Measurements from ENCODE around the gene ABLIM1. TPM values are rescaled to one million over a fixed set of nuclear protein-coding genes. Genes with fewer than 3 reads are reported as not detected.

The ABLIM1 gene
- total RNA-seq, 3 donors from 2014 or later (not counting 1 experiment from before 2014, with no cell fraction given): 71.9 to 118 (median 73.5) TPM

DNA sequence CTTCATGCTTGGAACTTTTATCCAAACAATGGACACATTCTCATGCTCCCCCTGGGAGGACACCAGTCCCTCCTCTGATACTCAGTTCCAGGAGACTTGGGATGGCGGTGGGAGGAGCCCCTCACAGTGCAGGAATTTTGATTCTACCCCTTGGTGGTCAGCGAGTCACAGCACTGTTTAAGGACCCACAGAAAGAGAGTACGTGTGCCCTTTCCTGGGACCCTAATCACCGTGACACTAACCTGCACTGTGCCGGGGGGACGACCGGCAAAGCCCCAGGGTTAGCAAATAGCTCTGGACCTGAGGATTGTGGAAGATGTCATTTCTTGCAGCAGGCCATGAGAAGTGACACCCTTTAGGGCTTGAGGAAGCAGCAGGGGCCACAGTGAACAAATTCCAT lies 264.2 kb downstream of the ABLIM1 start:
- intact Hi-C loops (cut with micrococcal nuclease): no loop called here
- no peak overlapping the region for H3K4me3 ChIP-seq (ENCODE audit: low read length)
- ATAC-seq (no peak), DNase-seq (no peak)
- H3K4me1 ChIP-seq (ENCODE audit: control insufficient read depth, insufficient read depth, low read length): peaks cover 6% of the 10 kb centered on the region
- Mint-ChIP-seq H3K27me3 (ENCODE audit: low read depth in 2 of 2) (peaks cover 10 to 13% of the 10 kb centered on the region in 2 donors), H3K9me3 (no peaks in the 10 kb centered on the region), H3K36me3 (no peaks in the 10 kb centered on the region), H3K4me3 (no peak overlapping the region), H3K4me1 (no peaks in the 10 kb centered on the region), H3K27ac (no peak overlapping the region)
- WGBS (ENCODE audit: insufficient coverage): 95% methylated on average over 7 of the region's 7 CpGs
- peaks cover 2% of the 10 kb centered on the region for H3K27me3 ChIP-seq (ENCODE audit: control insufficient read depth, insufficient read depth, low read length)
- TF ChIP-seq, protein P1, sequence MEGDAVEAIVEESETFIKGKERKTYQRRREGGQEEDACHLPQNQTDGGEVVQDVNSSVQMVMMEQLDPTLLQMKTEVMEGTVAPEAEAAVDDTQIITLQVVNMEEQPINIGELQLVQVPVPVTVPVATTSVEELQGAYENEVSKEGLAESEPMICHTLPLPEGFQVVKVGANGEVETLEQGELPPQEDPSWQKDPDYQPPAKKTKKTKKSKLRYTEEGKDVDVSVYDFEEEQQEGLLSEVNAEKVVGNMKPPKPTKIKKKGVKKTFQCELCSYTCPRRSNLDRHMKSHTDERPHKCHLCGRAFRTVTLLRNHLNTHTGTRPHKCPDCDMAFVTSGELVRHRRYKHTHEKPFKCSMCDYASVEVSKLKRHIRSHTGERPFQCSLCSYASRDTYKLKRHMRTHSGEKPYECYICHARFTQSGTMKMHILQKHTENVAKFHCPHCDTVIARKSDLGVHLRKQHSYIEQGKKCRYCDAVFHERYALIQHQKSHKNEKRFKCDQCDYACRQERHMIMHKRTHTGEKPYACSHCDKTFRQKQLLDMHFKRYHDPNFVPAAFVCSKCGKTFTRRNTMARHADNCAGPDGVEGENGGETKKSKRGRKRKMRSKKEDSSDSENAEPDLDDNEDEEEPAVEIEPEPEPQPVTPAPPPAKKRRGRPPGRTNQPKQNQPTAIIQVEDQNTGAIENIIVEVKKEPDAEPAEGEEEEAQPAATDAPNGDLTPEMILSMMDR (IDR thresholded peaks at IDR 0.05): no peak
- no peak overlapping the region for H3K27ac ChIP-seq (ENCODE audit: low read length)
- no peaks in the 10 kb centered on the region for H3K9me3 ChIP-seq (ENCODE audit: control insufficient read depth, insufficient read depth, low read length)
- no peaks in the 10 kb centered on the region for H3K36me3 ChIP-seq (ENCODE audit: control insufficient read depth, insufficient read depth, low read length)

DNA sequence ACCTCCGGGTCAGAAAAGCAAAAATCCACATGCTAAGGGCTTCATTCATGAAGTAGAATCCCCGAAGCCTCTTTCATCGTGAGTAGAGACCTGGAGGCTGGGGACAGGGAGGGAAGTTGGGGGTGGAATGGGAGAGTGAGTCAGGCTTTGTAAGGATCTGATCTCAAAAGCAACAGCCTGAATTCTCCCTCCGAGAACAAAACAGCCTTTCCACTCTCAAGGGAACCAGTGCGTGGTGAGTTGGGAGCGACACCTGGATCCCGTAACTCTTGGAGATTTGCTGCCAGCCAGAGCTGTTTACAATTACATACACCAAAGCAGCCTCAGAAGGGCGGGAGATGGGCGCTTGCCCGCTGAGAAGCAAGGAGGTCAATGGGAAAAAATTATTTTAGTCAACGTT lies 264.6 kb downstream of the ABLIM1 start:
- no peaks in the 10 kb centered on the region for H3K9me3 Mint-ChIP-seq
- H3K27me3 Mint-ChIP-seq (ENCODE audit: low read depth in 2 of 2): peaks cover 9 to 10% of the 10 kb centered on the region in 2 donors
- H3K27ac Mint-ChIP-seq: no peak overlapping the region
- H3K36me3 Mint-ChIP-seq: no peaks in the 10 kb centered on the region
- Histone ChIP-seq H3K27me3 (ENCODE audit: control insufficient read depth, insufficient read depth, low read length) (peaks cover 2% of the 10 kb centered on the region), H3K27ac (ENCODE audit: low read length) (no peak overlapping the region), H3K9me3 (ENCODE audit: control insufficient read depth, insufficient read depth, low read length) (no peaks in the 10 kb centered on the region), H3K36me3 (ENCODE audit: control insufficient read depth, insufficient read depth, low read length) (no peaks in the 10 kb centered on the region), H3K4me1 (ENCODE audit: control insufficient read depth, insufficient read depth, low read length) (peaks cover 6% of the 10 kb centered on the region), H3K4me3 (ENCODE audit: low read length) (no peak overlapping the region)
- H3K4me3 Mint-ChIP-seq: no peak overlapping the region
- WGBS (ENCODE audit: insufficient coverage): 84% methylated on average over 10 of the region's 11 CpGs
- no peak for DNase-seq
- TF ChIP-seq, protein P1 (IDR thresholded peaks at IDR 0.05): no peak
- intact Hi-C loops (cut with micrococcal nuclease): no loop called here
- no peak for ATAC-seq
- H3K4me1 Mint-ChIP-seq: peaks cover 0 to under 1% of the 10 kb centered on the region in 2 donors

DNA sequence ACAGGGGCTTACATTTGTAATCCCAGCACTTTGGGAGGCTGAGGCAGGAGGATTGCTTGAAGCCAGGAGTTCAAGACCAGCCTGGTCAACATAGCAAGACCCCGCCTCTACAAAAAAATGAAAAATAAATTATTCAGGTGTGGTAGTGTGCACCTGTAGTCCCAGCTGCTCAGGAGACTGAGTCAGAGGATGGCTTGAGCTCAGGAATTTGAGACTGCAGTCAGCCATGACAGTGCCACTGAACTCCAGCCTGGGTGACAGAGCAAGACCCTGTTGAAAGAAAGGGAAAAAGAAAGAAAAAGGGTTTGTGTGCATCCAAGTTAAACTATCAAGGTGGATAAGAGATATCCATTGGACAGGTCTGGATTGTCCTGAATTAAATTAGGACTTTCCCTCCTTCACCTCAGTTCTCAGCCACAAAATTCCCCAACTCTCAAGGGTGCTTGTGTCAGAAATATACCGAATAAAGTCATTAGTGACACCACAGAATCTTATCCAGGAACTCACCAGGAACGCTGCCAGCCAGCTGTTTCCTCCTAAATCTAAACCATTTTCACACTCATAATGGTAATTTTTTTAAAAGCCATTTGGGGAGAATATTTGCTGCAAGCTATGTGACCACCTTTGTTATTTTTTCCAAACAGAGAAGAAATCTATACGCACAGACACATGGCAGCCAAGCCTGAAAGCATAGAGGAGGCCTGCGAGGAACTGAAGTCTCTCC lies 265.8 kb downstream of the ABLIM1 start:
- 43% methylated on average over 5 of the region's 5 CpGs for WGBS (ENCODE audit: insufficient coverage)
- Histone ChIP-seq H3K27me3 (ENCODE audit: control insufficient read depth, insufficient read depth, low read length) (peaks cover 2% of the 10 kb centered on the region), H3K36me3 (ENCODE audit: control insufficient read depth, insufficient read depth, low read length) (no peaks in the 10 kb centered on the region), H3K4me3 (ENCODE audit: low read length) (no peak overlapping the region), H3K9me3 (ENCODE audit: control insufficient read depth, insufficient read depth, low read length) (no peaks in the 10 kb centered on the region), H3K27ac (ENCODE audit: low read length) (no peak overlapping the region), H3K4me1 (ENCODE audit: control insufficient read depth, insufficient read depth, low read length) (peaks cover 6% of the 10 kb centered on the region)
- H3K4me1 Mint-ChIP-seq: peaks cover 0 to 4% of the 10 kb centered on the region in 2 donors
- ATAC-seq: no peak
- intact Hi-C loops (cut with micrococcal nuclease): no loop called here
- no peaks in the 10 kb centered on the region for H3K9me3 Mint-ChIP-seq
- peaks cover 9 to 13% of the 10 kb centered on the region in 2 donors for H3K27me3 Mint-ChIP-seq (ENCODE audit: low read depth in 2 of 2)
- H3K4me3 Mint-ChIP-seq: no peak overlapping the region
- no peak for DNase-seq
- H3K36me3 Mint-ChIP-seq: no peaks in the 10 kb centered on the region
- H3K27ac Mint-ChIP-seq: no peak overlapping the region
- TF ChIP-seq, protein P1 (IDR thresholded peaks at IDR 0.05): no peak

DNA sequence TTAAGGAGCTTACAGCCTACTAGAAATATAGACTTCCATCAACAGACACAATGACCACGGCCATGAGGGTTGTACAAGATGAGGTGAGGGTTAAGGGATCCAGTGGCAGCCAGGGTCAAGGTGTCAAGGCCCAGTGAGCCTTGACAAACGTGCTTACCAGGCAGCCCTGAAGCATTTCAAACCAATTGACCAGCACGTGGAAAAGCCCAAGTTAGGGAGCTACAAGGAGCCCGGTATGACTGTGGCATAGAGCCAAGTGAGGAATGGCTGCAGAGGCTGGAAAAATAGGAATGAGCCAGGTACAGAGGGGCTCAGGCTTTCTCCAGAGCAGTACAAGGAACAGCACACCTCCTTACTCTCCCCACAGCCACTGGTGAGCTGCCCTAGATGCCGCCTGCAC lies 266.5 kb downstream of the ABLIM1 start:
- peaks cover 2% of the 10 kb centered on the region for H3K27me3 ChIP-seq (ENCODE audit: control insufficient read depth, insufficient read depth, low read length)
- TF ChIP-seq, protein P1 (IDR thresholded peaks at IDR 0.05): no peak
- 84% methylated on average over 5 of the region's 5 CpGs for WGBS (ENCODE audit: insufficient coverage)
- ATAC-seq (no peak), DNase-seq (no peak)
- peaks cover 0 to 4% of the 10 kb centered on the region in 2 donors for H3K4me1 Mint-ChIP-seq
- no peak overlapping the region for H3K27ac ChIP-seq (ENCODE audit: low read length)
- H3K4me3 Mint-ChIP-seq: no peak overlapping the region
- H3K4me3 ChIP-seq (ENCODE audit: low read length): no peak overlapping the region
- no peaks in the 10 kb centered on the region for H3K9me3 ChIP-seq (ENCODE audit: control insufficient read depth, insufficient read depth, low read length)
- no peaks in the 10 kb centered on the region for H3K36me3 Mint-ChIP-seq
- H3K9me3 Mint-ChIP-seq: no peaks in the 10 kb centered on the region
- H3K27me3 Mint-ChIP-seq (ENCODE audit: low read depth in 2 of 2): peaks cover 9 to 13% of the 10 kb centered on the region in 2 donors
- intact Hi-C loops (cut with micrococcal nuclease): no loop called here
- H3K27ac Mint-ChIP-seq: no peak overlapping the region
- H3K36me3 ChIP-seq (ENCODE audit: control insufficient read depth, insufficient read depth, low read length): no peaks in the 10 kb centered on the region
- H3K4me1 ChIP-seq (ENCODE audit: control insufficient read depth, insufficient read depth, low read length): peaks cover 6% of the 10 kb centered on the region

Measured in natural killer cell (primary cell).